ENCODE data around the gene ACVR2A.

- TF ChIP-seq GATA3 (IDR thresholded peaks at IDR 0.05; ENCODE audit: low read depth, low read length) (no peak), GATA2 (IDR thresholded peaks at IDR 0.05; ENCODE audit: low read depth, low read length) (no peak)
Measured at GRCh38 chr2:147933931-147934330, 89.1 kb downstream of the ACVR2A start.
